OCI-LY1 (cell line): Measurements from ENCODE around the gene YIF1B.

Source experiments
- H2AFZ ChIP-seq: fragments of 200-600 bp; sonication (generic), shearing (Covaris generic); 2 replicates; pipeline ENCODE4 v1.6.0; 2014; ENCODE audit warnings: antibody characterized with exemption, mild to moderate bottlenecking, low read length
- H3F3A ChIP-seq: fragments of 200-600 bp; sonication (generic), shearing (Covaris generic); 2 replicates; pipeline ENCODE4 v1.6.0; 2014; ENCODE audit warnings: mild to moderate bottlenecking, antibody characterized with exemption, low read length, moderate library complexity; ENCODE audit not compliant: insufficient read depth
- H3K27ac ChIP-seq: fragments of 200-600 bp; sonication (generic); 2 replicates; pipeline ENCODE4 v1.5.1; 2014; ENCODE audit warnings: low read length, mixed run types, mild to moderate bottlenecking, low read depth; ENCODE audit not compliant: poor library complexity, severe bottlenecking
- H3K27me3 ChIP-seq: fragments of 200-600 bp; sonication (generic); 2 replicates; pipeline ENCODE4 v1.6.0; 2014; ENCODE audit warnings: antibody characterized with exemption, mild to moderate bottlenecking, low read length, moderate library complexity; ENCODE audit not compliant: insufficient read depth
- H3K36me3 ChIP-seq: fragments of 200-600 bp; sonication (generic); 2 replicates; pipeline ENCODE4 v1.6.1; 2014; ENCODE audit warnings: mild to moderate bottlenecking, antibody characterized with exemption, low read length, moderate library complexity, mixed read lengths; ENCODE audit not compliant: insufficient read depth
- H3K4me1 ChIP-seq: fragments of 200-600 bp; sonication (generic); 2 replicates; pipeline ENCODE4 v1.5.1; 2014; ENCODE audit warnings: mild to moderate bottlenecking, low read length, moderate library complexity; ENCODE audit not compliant: insufficient read depth, severe bottlenecking
- H3K4me2 ChIP-seq: fragments of 200-600 bp; sonication (generic), shearing (Covaris generic); 2 replicates; pipeline ENCODE4 v1.6.1; 2014; ENCODE audit warnings: low read length
- H3K4me3 ChIP-seq: fragments of 200-600 bp; sonication (generic); 2 replicates; pipeline ENCODE4 v1.5.1; 2014; ENCODE audit warnings: low read length, low read depth, mild to moderate bottlenecking, mixed read lengths; ENCODE audit not compliant: poor library complexity, severe bottlenecking
- H3K79me2 ChIP-seq: fragments of 200-600 bp; shearing (Covaris generic); 2 replicates; pipeline ENCODE4 v1.6.1; 2016; ENCODE audit warnings: mixed run types, low read length, mixed read lengths; ENCODE audit not compliant: insufficient read depth
- H3K9ac ChIP-seq: fragments of 200-600 bp; sonication (generic), shearing (Covaris generic); 2 replicates; pipeline ENCODE4 v1.6.1; 2014; ENCODE audit warnings: mild to moderate bottlenecking, low read length, mixed read lengths
- H3K9me2 ChIP-seq: fragments of 200-600 bp; sonication (generic), shearing (Covaris generic); 2 replicates; pipeline ENCODE4 v1.6.1; 2014; ENCODE audit warnings: low read depth, mild to moderate bottlenecking, low read length, mixed read lengths
- H3K9me3 ChIP-seq: fragments of 200-600 bp; shearing (Covaris generic); 2 replicates; pipeline ENCODE4 v1.6.1; 2014; ENCODE audit warnings: low read length, mixed read lengths
- H4K20me1 ChIP-seq: fragments of 200-600 bp; sonication (generic), shearing (Covaris generic); 2 replicates; pipeline ENCODE4 v1.6.0; 2016; ENCODE audit warnings: mild to moderate bottlenecking, low read length; ENCODE audit not compliant: insufficient read depth
- CTCF ChIP-seq: fragments of 200-600 bp; sonication (generic), shearing (Covaris generic); IDR thresholded peaks from 2 replicates; pipeline ENCODE4 v1.5.1; 2017; ENCODE audit warnings: mild to moderate bottlenecking, antibody characterized with exemption, low read length, moderate library complexity, mixed read lengths
- EZH2 ChIP-seq: fragments of 200-600 bp; sonication (generic), shearing (Covaris generic); IDR thresholded peaks from 2 replicates; pipeline ENCODE4 v1.8.0; 2017; ENCODE audit warnings: borderline replicate concordance, mixed run types, mild to moderate bottlenecking, antibody characterized with exemption, low read length, moderate library complexity, mixed read lengths

The YIF1B gene

GRCh38 chr19:38336638-38337359 is 21.1 kb upstream of the YIF1B start:
- Histone ChIP-seq H3K27me3 (no peaks in the 10 kb centered on the region), H3K9me2 (no peaks in the 10 kb centered on the region), H3K36me3 (no peaks in the 10 kb centered on the region), H3F3A (no peaks in the 10 kb centered on the region), H3K79me2 (no peaks in the 10 kb centered on the region), H3K4me3 (peak overlapping the region; percentile 68), H3K9ac (peak overlapping the region; percentile 66), H3K27ac (peak overlapping the region; percentile 83), H3K4me1 (peaks cover 9% of the 10 kb centered on the region), H4K20me1 (no peaks in the 10 kb centered on the region), H3K4me2 (peak overlapping the region; percentile 74), H3K9me3 (no peaks in the 10 kb centered on the region), H2AFZ (0 out of 2 replicates have a peak overlapping the region, but pooled peaks have one; percentile 18)
- no peak for TF ChIP-seq EZH2
- no peak for TF ChIP-seq CTCF

GRCh38 chr19:38335949-38336637 is 20.3 kb upstream of the YIF1B start:
- Histone ChIP-seq H2AFZ (0 out of 2 replicates have a peak overlapping the region, but pooled peaks have one; percentile 18), H3K36me3 (no peaks in the 10 kb centered on the region), H3K4me2 (peak overlapping the region; percentile 74), H3K27me3 (no peaks in the 10 kb centered on the region), H3K4me1 (peaks cover 9% of the 10 kb centered on the region), H3K9me2 (no peaks in the 10 kb centered on the region), H3K4me3 (peak overlapping the region; percentile 68), H3K79me2 (no peaks in the 10 kb centered on the region), H3K27ac (peak overlapping the region; percentile 83), H3F3A (no peaks in the 10 kb centered on the region), H3K9ac (peak overlapping the region; percentile 66), H3K9me3 (no peaks in the 10 kb centered on the region), H4K20me1 (no peaks in the 10 kb centered on the region)
- no peak for TF ChIP-seq CTCF
- no peak for TF ChIP-seq EZH2

- H3K79me2 ChIP-seq = no peaks in the 10 kb centered on the region
- H3K9me3 ChIP-seq = no peaks in the 10 kb centered on the region
- H3K9ac ChIP-seq = no peak overlapping the region
- peaks cover 9% of the 10 kb centered on the region for H3K4me1 ChIP-seq
- H4K20me1 ChIP-seq = no peaks in the 10 kb centered on the region
- no peak overlapping the region for H3K27ac ChIP-seq
- no peak overlapping the region for H3K4me3 ChIP-seq
- H2AFZ ChIP-seq = no peak overlapping the region
- no peaks in the 10 kb centered on the region for H3K27me3 ChIP-seq
- TF ChIP-seq CTCF (no peak), EZH2 (no peak)
- no peaks in the 10 kb centered on the region for H3F3A ChIP-seq
- H3K9me2 ChIP-seq = no peaks in the 10 kb centered on the region
- no peaks in the 10 kb centered on the region; the same call in 1 of the 2 replicates for H3K36me3 ChIP-seq
- H3K4me2 ChIP-seq = no peak overlapping the region
Observed at GRCh38 chr19:38333245-38333644, 17.5 kb upstream of the YIF1B start.
